NCI-H2196 (cell line): ENCODE results near the gene PRDX5.
"Not testable (repeated sequence)": the region's sequence is repeated elsewhere in the genome, so short reads cannot be mapped to it uniquely, and the experiment has no call there.

Experiments
- DNase-seq: peaks from one replicate; lab custom pipeline; 2025; ENCODE audit not compliant: unreplicated experiment; lab: John Stamatoyannopoulos, UW

The PRDX5 gene

GRCh38 chr11:64323373-64323772 lies 5.5 kb downstream of the PRDX5 start:
- DNase-seq = no peak

- DNase-seq = not testable (repeated sequence)
Observed at GRCh38 chr11:64323984-64324383, 6.1 kb downstream of the PRDX5 start.

DNA sequence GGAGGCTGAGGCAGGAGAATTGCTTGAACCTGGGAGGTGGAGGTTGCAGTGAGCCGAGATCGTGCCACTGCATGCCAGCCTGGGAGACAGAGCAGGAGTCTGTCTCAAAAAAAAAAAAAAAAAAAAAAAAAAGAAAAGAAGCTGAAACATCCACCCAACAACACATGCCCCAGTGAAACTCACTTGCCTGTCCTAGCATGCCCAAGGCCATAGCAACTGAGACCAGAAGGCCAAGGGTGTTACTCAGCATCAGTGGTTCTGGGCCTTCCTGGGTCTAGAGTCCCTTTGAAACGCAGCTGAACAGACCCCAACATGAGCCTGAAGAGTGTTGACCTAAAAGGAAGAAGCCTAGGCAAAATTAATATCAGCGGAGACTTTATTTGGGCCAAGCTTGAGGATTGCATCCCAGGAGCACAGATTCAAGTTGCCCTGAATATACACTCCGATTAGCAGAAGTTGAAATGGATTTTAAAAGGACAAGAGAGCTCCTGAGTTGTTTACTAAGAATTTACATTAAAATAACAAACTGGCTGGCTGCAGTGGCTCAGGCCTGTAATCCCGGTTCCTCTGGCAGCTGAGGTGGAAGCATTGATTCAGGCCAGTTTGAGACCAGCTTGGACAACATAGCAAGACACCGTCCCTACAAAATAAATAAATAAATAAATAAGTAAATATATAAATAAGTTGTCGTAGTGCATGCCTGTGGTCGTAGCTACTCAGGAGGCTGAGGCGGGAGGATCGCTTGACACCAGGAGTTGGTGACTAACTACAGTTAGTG lies 7.0 kb downstream of the PRDX5 start:
- DNase-seq = no peak

GRCh38 chr11:64327375-64327774 lies 9.5 kb downstream of the PRDX5 start:
- DNase-seq = no peak

DNA sequence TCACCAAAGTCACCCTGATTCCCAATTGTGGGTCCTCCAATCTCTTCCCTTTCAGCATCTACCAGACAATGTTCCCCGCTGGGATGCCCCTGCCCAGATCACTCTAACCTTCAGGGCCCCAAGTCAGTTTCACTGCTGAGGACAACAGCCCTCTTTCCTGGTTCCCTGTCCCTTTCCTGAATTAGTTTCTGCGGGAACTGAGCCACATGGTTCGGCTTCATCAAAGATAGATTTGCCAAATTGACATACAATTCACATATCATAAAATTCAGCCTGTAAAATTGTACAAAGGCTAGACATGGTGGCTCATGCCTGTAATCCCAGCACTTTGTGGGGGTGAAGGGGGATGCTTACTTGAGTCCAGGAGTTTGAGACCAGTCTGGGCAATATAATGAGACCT lies 10.1 kb downstream of the PRDX5 start:
- no peak for DNase-seq

DNA sequence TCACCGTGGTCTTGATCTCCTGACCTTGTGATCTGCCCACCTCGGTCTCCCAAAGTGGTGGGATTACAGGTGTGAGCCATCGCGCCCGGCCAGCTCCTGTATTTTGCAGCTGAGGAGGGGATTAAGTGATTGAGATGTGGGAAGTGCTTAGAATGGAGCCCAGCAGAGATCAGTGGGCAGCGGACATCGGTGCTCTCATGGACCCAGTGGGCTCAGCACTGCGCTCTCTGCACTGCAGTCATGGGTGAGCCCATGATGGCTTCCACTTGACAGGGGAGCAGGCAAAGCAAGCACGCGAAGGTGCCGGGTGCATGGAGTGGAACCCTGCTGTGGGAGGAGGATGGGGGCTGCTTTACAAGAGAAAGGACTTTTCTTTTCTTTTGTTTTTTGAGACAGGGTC lies 13.0 kb downstream of the PRDX5 start:
- DNase-seq = no peak

GRCh38 chr11:64331569-64332371 lies 13.8 kb downstream of the PRDX5 start:
- peak; percentile 88 for DNase-seq

GRCh38 chr11:64333556-64333955 lies 15.6 kb downstream of the PRDX5 start:
- DNase-seq = no peak

GRCh38 chr11:64334764-64335735 lies 17.1 kb downstream of the PRDX5 start:
- DNase-seq = peak; percentile 82

DNA sequence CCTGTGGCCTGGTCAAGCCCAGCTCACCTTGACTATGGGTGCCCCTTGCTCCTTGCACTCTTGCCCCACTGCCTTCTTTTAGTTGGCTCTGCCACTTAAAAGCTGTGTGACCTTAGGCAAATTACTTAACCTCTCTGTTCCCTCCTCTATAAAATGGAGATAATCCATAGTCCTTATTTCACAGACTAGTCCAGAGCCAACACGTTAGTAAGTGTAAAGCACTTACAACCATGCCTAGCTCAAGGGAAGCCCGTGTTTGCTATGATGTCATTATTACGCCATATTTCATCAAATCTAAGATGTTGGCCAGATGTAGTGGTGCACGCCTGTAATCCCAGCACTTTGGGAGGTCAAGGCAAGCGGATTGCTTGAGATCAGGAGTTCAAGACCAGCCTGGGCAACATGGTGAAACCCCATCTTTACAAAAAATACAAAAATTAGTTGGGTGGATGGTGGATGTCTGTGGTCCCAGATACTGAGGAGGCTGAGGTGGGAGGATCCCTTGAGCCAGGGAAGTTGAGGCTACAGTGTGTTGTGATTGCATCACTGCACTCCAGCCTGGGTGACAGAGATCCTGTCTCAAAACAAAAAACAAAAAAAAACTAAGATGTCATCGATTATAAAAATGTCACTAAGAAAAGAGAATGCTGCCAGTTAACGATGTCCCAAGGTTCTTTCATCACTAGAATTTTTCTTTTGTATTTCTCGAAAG lies 19.8 kb downstream of the PRDX5 start:
- DNase-seq = no peak

- no peak for DNase-seq
Observed at GRCh38 chr11:64338716-64339115, 20.8 kb downstream of the PRDX5 start.

GRCh38 chr11:64339286-64339685 lies 21.4 kb downstream of the PRDX5 start:
- DNase-seq = no peak

GRCh38 chr11:64339754-64340408 lies 22.0 kb downstream of the PRDX5 start, which contains the start of gene CCDC88B:
Gene CCDC88B, plus strand, starts transcription at chr11:64340204. Its CDS starts 63 bp downstream, at chr11:64340267.
- DNase-seq = no peak

- no peak for DNase-seq
Observed at GRCh38 chr11:64340671-64341335, 22.9 kb downstream of the PRDX5 start.

DNA sequence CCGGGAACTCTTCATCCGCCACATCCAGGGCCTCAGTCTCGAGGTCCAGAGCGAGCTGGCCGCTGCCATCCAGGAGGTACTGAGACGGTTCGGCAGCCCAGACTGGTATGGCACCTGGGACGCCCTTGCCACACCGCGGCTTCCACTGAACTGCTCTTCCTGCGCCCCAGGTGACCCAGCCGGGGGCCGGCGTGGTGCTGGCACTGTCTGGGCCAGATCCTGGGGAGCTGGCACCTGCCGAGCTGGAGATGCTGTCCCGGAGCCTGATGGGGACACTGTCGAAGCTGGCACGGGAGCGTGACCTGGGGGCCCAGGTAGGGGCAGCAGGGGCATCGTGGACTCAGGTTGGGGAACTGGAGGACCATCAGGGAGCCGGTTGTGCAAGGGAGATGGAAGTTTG lies 23.5 kb downstream of the PRDX5 start:
- DNase-seq = no peak

DNA sequence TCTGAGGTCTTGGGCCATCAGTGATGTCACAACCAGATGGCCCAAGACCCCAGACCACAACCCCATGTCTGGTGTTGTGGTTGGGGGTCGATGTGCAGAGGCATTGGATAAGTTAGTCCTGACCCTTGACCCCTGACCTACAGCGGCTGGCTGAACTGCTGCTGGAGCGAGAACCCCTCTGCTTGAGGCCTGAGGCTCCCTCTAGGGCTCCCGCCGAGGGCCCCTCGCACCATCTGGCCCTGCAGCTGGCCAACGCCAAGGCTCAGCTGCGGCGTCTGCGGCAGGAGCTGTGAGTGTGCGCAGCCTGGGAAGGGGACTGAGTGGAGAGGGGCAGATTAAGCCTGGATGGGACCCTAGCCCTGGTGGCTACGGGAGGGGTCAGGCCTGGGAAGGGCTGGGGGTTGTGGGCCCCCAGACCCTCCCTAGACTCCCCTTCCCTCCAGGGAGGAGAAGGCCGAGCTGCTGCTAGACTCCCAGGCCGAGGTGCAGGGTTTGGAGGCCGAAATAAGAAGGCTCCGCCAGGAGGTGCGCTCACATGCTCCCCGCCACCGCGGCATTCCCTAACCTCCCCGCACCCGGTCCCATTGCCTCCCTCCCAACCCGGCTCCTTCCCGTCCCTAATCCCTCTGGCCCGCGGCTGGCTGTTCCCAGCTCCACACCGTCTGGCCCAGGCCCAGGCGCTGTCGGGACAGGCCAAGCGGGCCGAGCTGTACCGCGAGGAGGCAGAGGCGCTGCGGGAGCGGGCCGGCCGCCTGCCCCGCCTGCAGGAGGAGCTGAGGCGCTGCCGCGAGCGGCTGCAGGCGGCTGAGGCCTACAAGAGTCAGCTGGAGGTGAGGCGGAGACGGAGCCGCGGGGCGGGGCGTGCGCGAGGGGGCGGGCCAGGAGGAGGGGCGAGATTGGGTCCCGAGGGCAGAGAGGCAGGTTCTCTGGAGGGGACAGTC lies 24.2 kb downstream of the PRDX5 start:
- DNase-seq = peak; percentile 87

GRCh38 chr11:64342869-64343745 lies 25.2 kb downstream of the PRDX5 start:
- no peak for DNase-seq
